ENCODE data around the gene MCM9.

Gene MCM9

GRCh38 chr6:118935978-118936703, 1.2 kb upstream of the MCM9 start:
- H3K4me3 ChIP-seq (ENCODE audit: low read depth, low read length): no peak overlapping the region
- no peak for TF ChIP-seq CTCF (IDR thresholded peaks at IDR 0.05; ENCODE audit: low read depth, low read length, missing control alignments)
- in situ Hi-C loops (cut with HindIII; ENCODE audit: low sequenced_read_pairs): no loop called here
- no peak for DNase-seq (ENCODE audit: low read depth)

GRCh38 chr6:118935331-118935668, 341 bp upstream of the MCM9 start:
- no peak for DNase-seq (ENCODE audit: low read depth)
- no peak for TF ChIP-seq CTCF (IDR thresholded peaks at IDR 0.05; ENCODE audit: low read depth, low read length, missing control alignments)
- in situ Hi-C loops (cut with HindIII; ENCODE audit: low sequenced_read_pairs): no loop called here
- peak overlapping the region; percentile 90 for H3K4me3 ChIP-seq (ENCODE audit: low read depth, low read length)

GRCh38 chr6:118933855-118934460, 1.0 kb downstream of the MCM9 start:
- in situ Hi-C loops (cut with HindIII; ENCODE audit: low sequenced_read_pairs): no loop called here
- H3K4me3 ChIP-seq (ENCODE audit: low read depth, low read length): peak overlapping the region; percentile 90
- no peak for TF ChIP-seq CTCF (IDR thresholded peaks at IDR 0.05; ENCODE audit: low read depth, low read length, missing control alignments)
- no peak for DNase-seq (ENCODE audit: low read depth)

GRCh38 chr6:118932421-118932820, 2.5 kb downstream of the MCM9 start:
- TF ChIP-seq CTCF (IDR thresholded peaks at IDR 0.05; ENCODE audit: low read depth, low read length, missing control alignments): no peak
- DNase-seq (ENCODE audit: low read depth): no peak
- no peak overlapping the region for H3K4me3 ChIP-seq (ENCODE audit: low read depth, low read length)
- in situ Hi-C loops (cut with HindIII; ENCODE audit: low sequenced_read_pairs): no loop called here

- no peak overlapping the region for H3K4me3 ChIP-seq (ENCODE audit: low read depth, low read length)
- no peak for TF ChIP-seq CTCF (IDR thresholded peaks at IDR 0.05; ENCODE audit: low read depth, low read length, missing control alignments)
- no peak for DNase-seq (ENCODE audit: low read depth)
- in situ Hi-C loops (cut with HindIII; ENCODE audit: low sequenced_read_pairs): no loop called here
Observed at GRCh38 chr6:118931436-118931835, 3.5 kb downstream of the MCM9 start.

GRCh38 chr6:118930680-118931079, 4.3 kb downstream of the MCM9 start:
- no peak for DNase-seq (ENCODE audit: low read depth)
- no peak overlapping the region for H3K4me3 ChIP-seq (ENCODE audit: low read depth, low read length)
- in situ Hi-C loops (cut with HindIII; ENCODE audit: low sequenced_read_pairs): no loop called here
- TF ChIP-seq CTCF (IDR thresholded peaks at IDR 0.05; ENCODE audit: low read depth, low read length, missing control alignments): peak; percentile 24

All from astrocyte of the cerebellum (primary cell).